HG03196 (cell line): ENCODE measurements around the gene MAML3.

ENCODE experiments used
- ATAC-seq: cut with Tn5 transposase; IDR thresholded peaks from one replicate; pipeline ENCODE4 v1.9.1; 2021; ENCODE audit not compliant: unreplicated experiment

The MAML3 gene

GRCh38 chr4:139674875-139675550 is 479.0 kb downstream of the MAML3 start:
- no peak for ATAC-seq

GRCh38 chr4:139672732-139673131 is 481.3 kb downstream of the MAML3 start:
- no peak for ATAC-seq

GRCh38 chr4:139672215-139672614 is 481.8 kb downstream of the MAML3 start:
- ATAC-seq = no peak

- no peak for ATAC-seq
Measured at GRCh38 chr4:139670775-139671174, 483.2 kb downstream of the MAML3 start.

GRCh38 chr4:139669890-139670289 is 484.1 kb downstream of the MAML3 start:
- ATAC-seq = no peak

- no peak for ATAC-seq
Measured at GRCh38 chr4:139669335-139669734, 484.6 kb downstream of the MAML3 start.

- ATAC-seq = no peak
Measured at GRCh38 chr4:139668658-139669201, 485.3 kb downstream of the MAML3 start.

- ATAC-seq = no peak
Measured at GRCh38 chr4:139668036-139668435, 485.9 kb downstream of the MAML3 start.
